Astrocyte of the spinal cord (primary cell): Measurements from ENCODE around the gene HEMK1.

Source experiments
- DNase-seq: peaks from one replicate; pipeline ENCODE4 v3.0.0; 2011; ENCODE audit warnings: low read depth, low spot score
- H3K4me3 ChIP-seq: 2 replicates; pipeline ENCODE4 v1.5.1; 2011; ENCODE audit warnings: low read depth, mild to moderate bottlenecking, low read length, moderate library complexity
- CTCF ChIP-seq: IDR thresholded peaks from 2 replicates; pipeline ENCODE4 v1.5.1; 2012; ENCODE audit warnings: low read depth, mild to moderate bottlenecking, low read length, inconsistent platforms
- in situ Hi-C: cut with HindIII; loops from 2 replicates; pipeline ENCODE4 v1.10.0; 2017; ENCODE audit warnings: low sequenced_read_pairs

Gene HEMK1

GRCh38 chr3:50573566-50574443 is 4.5 kb downstream of the HEMK1 start:
- in situ Hi-C loops = no loop called here
- H3K4me3 ChIP-seq = no peak overlapping the region
- no peak for DNase-seq
- TF ChIP-seq CTCF = no peak

GRCh38 chr3:50574444-50574831 is 5.1 kb downstream of the HEMK1 start:
- in situ Hi-C loops = no loop called here
- no peak for DNase-seq
- no peak overlapping the region for H3K4me3 ChIP-seq
- TF ChIP-seq CTCF = no peak

GRCh38 chr3:50575372-50575771 is 6.0 kb downstream of the HEMK1 start:
- in situ Hi-C loops = no loop called here
- no peak overlapping the region for H3K4me3 ChIP-seq
- no peak for TF ChIP-seq CTCF
- DNase-seq = no peak

GRCh38 chr3:50577348-50577747 is 8.0 kb downstream of the HEMK1 start:
- no peak for TF ChIP-seq CTCF
- in situ Hi-C loops = no loop called here
- DNase-seq = no peak
- H3K4me3 ChIP-seq = no peak overlapping the region

GRCh38 chr3:50580683-50581458 is 11.5 kb downstream of the HEMK1 start:
- in situ Hi-C loops = no loop called here
- TF ChIP-seq CTCF = no peak
- DNase-seq = no peak
- no peak overlapping the region for H3K4me3 ChIP-seq

GRCh38 chr3:50581459-50581842 is 12.1 kb downstream of the HEMK1 start:
- no peak for TF ChIP-seq CTCF
- in situ Hi-C loops = no loop called here
- no peak for DNase-seq

More at GRCh38 chr3:50581459-50581842, 12.1 kb downstream of the HEMK1 start:
- no peak overlapping the region for H3K4me3 ChIP-seq
